ENCODE measurements around the gene MPPED1. TPM values are rescaled to one million over a fixed set of nuclear protein-coding genes. Genes with fewer than 3 reads are reported as not detected.

The MPPED1 gene
- total and polyA plus RNA-seq, 4 donors, result 14.3 to 23.3 (median 16.0) TPM

DNA sequence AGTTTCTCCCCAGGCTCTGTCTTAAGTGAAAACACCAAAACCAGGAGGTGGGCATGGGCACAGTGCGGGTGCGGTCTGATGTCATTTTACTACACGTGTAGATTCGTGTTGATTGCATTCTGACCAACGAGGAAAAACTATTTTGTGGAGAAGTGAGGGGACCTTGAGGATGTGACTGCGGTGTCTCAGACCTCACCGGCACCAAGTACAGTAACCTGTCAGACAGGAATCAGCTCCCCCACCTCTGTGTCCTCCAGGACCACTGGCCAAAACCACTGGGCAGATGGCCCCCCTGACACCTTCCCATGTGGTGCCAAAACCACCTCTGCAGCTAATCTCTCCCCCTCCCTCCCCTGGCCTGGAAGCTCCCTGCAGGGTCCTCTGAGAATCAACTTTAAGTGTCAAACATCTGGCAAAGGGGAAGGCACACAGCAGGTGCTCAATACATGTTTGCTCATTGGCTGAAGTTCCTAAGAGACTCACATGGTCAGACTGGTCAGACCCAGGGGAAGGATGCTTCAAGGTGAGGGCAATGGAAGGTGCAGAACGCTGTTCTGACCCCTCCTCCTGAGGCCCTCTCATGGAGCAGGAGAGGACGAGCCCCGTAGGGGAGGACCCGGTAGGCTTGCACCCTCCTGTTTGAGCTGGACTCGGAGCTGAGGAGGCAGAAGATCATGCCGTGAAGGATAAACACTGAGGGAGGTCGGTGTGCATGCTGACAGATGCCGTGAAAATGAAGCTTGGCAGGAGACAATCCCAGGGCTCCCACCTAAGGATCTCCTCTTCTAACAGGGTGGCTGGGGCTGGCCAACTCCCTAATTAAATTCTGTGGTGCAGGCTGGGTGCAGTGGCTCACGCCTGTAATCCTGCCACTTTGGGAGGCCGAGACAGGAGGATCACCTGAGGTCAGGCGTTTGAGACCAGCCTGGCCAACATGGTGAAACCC, 129.9 kb downstream of the MPPED1 start:
- H3K4me1 ChIP-seq (ENCODE audit: control insufficient read depth, insufficient read depth, low read length), result peaks cover 32% of the 10 kb centered on the region
- H3K27ac ChIP-seq (ENCODE audit: low read depth, low read length), result no peak overlapping the region
- H3K36me3 ChIP-seq (ENCODE audit: control insufficient read depth, insufficient read depth, low read length), result peaks cover 10% of the 10 kb centered on the region
- WGBS (ENCODE audit: insufficient coverage), result 88% methylated on average over 13 of the region's 18 CpGs
- peaks cover 4% of the 10 kb centered on the region for H3K9me3 ChIP-seq (ENCODE audit: control insufficient read depth, insufficient read depth, low read length)
- DNase-seq (ENCODE audit: low read depth in 4 of 6, low spot score in 6 of 6), result no peak
- no peak overlapping the region for H3K4me3 ChIP-seq (ENCODE audit: low read depth, low read length)
- no peaks in the 10 kb centered on the region for H3K27me3 ChIP-seq (ENCODE audit: control insufficient read depth, insufficient read depth, low read length)

DNA sequence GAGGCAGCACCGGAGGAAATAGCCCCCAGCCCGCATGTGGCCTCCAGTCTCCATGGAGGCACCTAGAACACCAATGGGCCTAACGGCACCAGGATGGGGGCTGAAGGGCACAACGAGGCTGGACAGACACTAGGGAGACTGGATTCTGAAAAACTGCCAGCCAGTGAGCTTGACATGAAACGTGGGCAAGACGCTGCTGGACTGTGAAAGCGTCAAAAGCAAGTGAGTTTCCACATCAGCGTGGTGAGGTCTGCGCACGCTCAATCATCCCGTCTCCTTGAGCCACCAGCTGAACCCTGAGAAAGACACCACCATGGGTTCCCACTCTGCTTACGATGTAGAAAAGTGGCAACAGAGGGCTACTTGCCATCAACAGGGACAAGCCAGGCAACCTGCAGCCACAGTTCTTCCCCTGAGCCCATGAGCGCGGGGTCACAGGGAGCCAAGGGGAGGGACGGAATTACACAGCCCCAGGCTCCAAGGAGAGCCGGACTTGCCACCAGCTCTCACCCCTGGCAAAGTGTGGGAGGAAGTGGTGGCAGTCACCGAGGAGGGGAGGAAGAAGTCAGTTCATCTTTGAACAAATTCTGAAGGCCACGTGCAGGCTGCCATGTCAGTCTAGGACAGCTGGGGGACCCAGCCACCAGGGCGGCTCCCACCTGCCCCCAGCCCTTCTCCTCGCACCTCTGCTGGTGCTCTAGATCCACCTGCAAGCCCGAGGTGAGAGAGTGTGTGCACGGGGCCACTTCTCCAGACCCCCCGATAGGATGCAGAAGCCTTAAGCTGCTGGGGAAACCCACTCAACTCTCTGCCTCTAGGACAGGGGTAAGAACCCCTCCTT, 131.1 kb downstream of the MPPED1 start:
- Histone ChIP-seq H3K4me1 (ENCODE audit: control insufficient read depth, insufficient read depth, low read length) (peaks cover 32% of the 10 kb centered on the region), H3K27me3 (ENCODE audit: control insufficient read depth, insufficient read depth, low read length) (no peaks in the 10 kb centered on the region), H3K27ac (ENCODE audit: low read depth, low read length) (no peak overlapping the region), H3K9me3 (ENCODE audit: control insufficient read depth, insufficient read depth, low read length) (no peaks in the 10 kb centered on the region), H3K4me3 (ENCODE audit: low read depth, low read length) (no peak overlapping the region), H3K36me3 (ENCODE audit: control insufficient read depth, insufficient read depth, low read length) (peaks cover 7% of the 10 kb centered on the region)
- 96% methylated on average over 22 of the region's 23 CpGs for WGBS (ENCODE audit: insufficient coverage)
- DNase-seq (ENCODE audit: low read depth in 4 of 6, low spot score in 6 of 6), result no peak

DNA sequence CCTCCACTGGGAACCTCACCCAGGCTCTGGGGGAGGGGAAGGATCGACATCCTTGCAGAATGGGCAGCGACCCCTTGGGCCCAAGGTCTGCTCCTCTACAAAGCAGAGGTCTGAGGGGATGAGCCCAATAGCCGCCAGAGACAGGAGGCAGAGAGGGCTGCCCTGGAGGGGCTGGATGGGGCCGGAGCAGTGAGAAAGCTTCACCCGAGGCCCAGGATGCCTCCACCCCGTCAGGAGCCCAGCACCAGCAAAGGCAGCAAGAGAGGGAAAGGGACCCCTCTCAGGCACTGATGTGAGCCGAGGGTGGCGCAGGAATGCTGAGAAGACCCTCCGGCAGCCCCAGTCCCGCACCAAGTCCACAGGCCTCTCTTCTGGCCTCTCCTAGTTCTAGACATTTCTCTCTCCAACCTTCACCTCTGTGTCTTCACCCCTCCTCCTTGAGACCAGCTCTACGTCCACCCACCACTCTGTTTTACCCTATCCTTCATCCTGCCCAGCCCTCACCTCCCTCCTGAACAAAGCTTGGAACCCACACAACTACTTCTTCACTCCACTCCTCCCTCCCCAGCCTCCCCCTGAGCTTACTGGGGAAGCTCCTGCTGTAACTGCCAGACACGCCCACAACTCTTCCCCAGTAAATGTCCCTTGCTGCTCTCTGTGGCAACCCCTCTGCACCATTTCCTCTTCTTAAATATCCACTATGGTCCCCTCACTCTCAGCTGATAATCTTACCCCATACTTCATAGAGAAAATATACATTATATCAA, 131.9 kb downstream of the MPPED1 start:
- WGBS (ENCODE audit: insufficient coverage), result 82% methylated on average over 11 of the region's 12 CpGs
- H3K9me3 ChIP-seq (ENCODE audit: control insufficient read depth, insufficient read depth, low read length), result no peaks in the 10 kb centered on the region
- H3K36me3 ChIP-seq (ENCODE audit: control insufficient read depth, insufficient read depth, low read length), result peaks cover 7% of the 10 kb centered on the region
- no peak overlapping the region for H3K27ac ChIP-seq (ENCODE audit: low read depth, low read length)
- H3K4me1 ChIP-seq (ENCODE audit: control insufficient read depth, insufficient read depth, low read length), result peaks cover 32% of the 10 kb centered on the region
- no peak overlapping the region for H3K4me3 ChIP-seq (ENCODE audit: low read depth, low read length)
- no peak for DNase-seq (ENCODE audit: low read depth in 4 of 6, low spot score in 6 of 6)
- H3K27me3 ChIP-seq (ENCODE audit: control insufficient read depth, insufficient read depth, low read length), result no peaks in the 10 kb centered on the region

DNA sequence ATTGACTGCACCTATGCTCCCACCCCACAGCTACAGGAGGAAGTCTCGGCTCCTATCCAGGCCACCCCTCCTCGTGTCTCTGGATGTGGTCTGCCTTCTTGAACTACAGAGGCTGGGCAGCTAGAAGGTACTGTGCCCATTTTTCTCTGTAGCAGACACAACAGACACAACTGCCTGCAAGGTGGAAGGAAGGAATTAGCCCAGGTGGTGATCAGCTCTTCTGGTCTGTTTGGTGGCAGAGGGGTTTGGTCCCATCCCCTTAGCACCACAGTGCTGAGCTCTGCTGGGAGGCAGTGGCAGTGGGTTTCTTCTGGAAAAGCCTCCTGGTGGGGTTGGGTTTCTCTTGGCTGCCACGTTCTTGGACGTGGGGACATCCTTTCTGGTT, 132.5 kb downstream of the MPPED1 start:
- H3K4me3 ChIP-seq (ENCODE audit: low read depth, low read length), result no peak overlapping the region
- H3K9me3 ChIP-seq (ENCODE audit: control insufficient read depth, insufficient read depth, low read length), result no peaks in the 10 kb centered on the region
- H3K4me1 ChIP-seq (ENCODE audit: control insufficient read depth, insufficient read depth, low read length), result peaks cover 32% of the 10 kb centered on the region
- WGBS (ENCODE audit: insufficient coverage), result 80% methylated on average over 2 of the region's 4 CpGs
- peaks cover 7% of the 10 kb centered on the region for H3K36me3 ChIP-seq (ENCODE audit: control insufficient read depth, insufficient read depth, low read length)
- no peak overlapping the region for H3K27ac ChIP-seq (ENCODE audit: low read depth, low read length)
- no peaks in the 10 kb centered on the region for H3K27me3 ChIP-seq (ENCODE audit: control insufficient read depth, insufficient read depth, low read length)
- no peak for DNase-seq (ENCODE audit: low read depth in 4 of 6, low spot score in 6 of 6)

DNA sequence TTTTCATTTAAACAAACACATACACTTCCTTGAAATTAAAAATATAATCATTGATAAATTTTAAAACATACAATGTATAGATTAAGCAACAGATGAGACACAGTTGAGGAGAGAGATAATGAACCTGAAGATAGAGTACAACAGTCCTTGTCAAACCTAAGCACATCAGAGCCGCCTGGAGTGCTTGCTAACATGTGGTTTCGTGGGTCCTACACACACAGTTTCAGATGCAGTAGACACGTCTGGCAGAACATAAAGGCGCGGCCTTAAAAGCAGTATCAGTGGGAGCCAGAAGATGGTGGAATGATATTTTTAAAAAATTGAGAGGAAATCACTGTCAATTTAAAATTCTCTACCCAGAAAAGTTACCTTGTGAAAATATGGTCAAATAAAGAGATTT, 134.4 kb downstream of the MPPED1 start:
- WGBS (ENCODE audit: insufficient coverage), result no CpG with 5 or more reads among the region's 5 CpGs
- H3K27me3 ChIP-seq (ENCODE audit: control insufficient read depth, insufficient read depth, low read length), result no peaks in the 10 kb centered on the region
- peaks cover 14% of the 10 kb centered on the region for H3K4me1 ChIP-seq (ENCODE audit: control insufficient read depth, insufficient read depth, low read length)
- no peaks in the 10 kb centered on the region for H3K9me3 ChIP-seq (ENCODE audit: control insufficient read depth, insufficient read depth, low read length)
- H3K4me3 ChIP-seq (ENCODE audit: low read depth, low read length), result no peak overlapping the region
- DNase-seq (ENCODE audit: low read depth in 4 of 6, low spot score in 6 of 6), result no peak
- no peaks in the 10 kb centered on the region for H3K36me3 ChIP-seq (ENCODE audit: control insufficient read depth, insufficient read depth, low read length)
- no peak overlapping the region for H3K27ac ChIP-seq (ENCODE audit: low read depth, low read length)

GRCh38 chr22:43550024-43550620, 138.3 kb downstream of the MPPED1 start:
- Histone ChIP-seq H3K9me3 (ENCODE audit: control insufficient read depth, insufficient read depth, low read length) (no peaks in the 10 kb centered on the region), H3K4me1 (ENCODE audit: control insufficient read depth, insufficient read depth, low read length) (no peaks in the 10 kb centered on the region), H3K4me3 (ENCODE audit: low read depth, low read length) (no peak overlapping the region), H3K27ac (ENCODE audit: low read depth, low read length) (no peak overlapping the region), H3K27me3 (ENCODE audit: control insufficient read depth, insufficient read depth, low read length) (no peaks in the 10 kb centered on the region), H3K36me3 (ENCODE audit: control insufficient read depth, insufficient read depth, low read length) (peaks cover 7% of the 10 kb centered on the region)
- DNase-seq (ENCODE audit: low read depth in 4 of 6, low spot score in 6 of 6), result no peak
- 61% methylated on average over 7 of the region's 14 CpGs for WGBS (ENCODE audit: insufficient coverage)

- WGBS (ENCODE audit: insufficient coverage), result 82% methylated on average over 5 of the region's 6 CpGs
- Histone ChIP-seq H3K27me3 (ENCODE audit: control insufficient read depth, insufficient read depth, low read length) (no peaks in the 10 kb centered on the region), H3K36me3 (ENCODE audit: control insufficient read depth, insufficient read depth, low read length) (peaks cover 7% of the 10 kb centered on the region), H3K4me3 (ENCODE audit: low read depth, low read length) (no peak overlapping the region), H3K27ac (ENCODE audit: low read depth, low read length) (no peak overlapping the region), H3K9me3 (ENCODE audit: control insufficient read depth, insufficient read depth, low read length) (no peaks in the 10 kb centered on the region), H3K4me1 (ENCODE audit: control insufficient read depth, insufficient read depth, low read length) (no peaks in the 10 kb centered on the region)
- DNase-seq (ENCODE audit: low read depth in 4 of 6, low spot score in 6 of 6), result no peak
Measured at GRCh38 chr22:43550672-43551071, 138.9 kb downstream of the MPPED1 start.

DNA sequence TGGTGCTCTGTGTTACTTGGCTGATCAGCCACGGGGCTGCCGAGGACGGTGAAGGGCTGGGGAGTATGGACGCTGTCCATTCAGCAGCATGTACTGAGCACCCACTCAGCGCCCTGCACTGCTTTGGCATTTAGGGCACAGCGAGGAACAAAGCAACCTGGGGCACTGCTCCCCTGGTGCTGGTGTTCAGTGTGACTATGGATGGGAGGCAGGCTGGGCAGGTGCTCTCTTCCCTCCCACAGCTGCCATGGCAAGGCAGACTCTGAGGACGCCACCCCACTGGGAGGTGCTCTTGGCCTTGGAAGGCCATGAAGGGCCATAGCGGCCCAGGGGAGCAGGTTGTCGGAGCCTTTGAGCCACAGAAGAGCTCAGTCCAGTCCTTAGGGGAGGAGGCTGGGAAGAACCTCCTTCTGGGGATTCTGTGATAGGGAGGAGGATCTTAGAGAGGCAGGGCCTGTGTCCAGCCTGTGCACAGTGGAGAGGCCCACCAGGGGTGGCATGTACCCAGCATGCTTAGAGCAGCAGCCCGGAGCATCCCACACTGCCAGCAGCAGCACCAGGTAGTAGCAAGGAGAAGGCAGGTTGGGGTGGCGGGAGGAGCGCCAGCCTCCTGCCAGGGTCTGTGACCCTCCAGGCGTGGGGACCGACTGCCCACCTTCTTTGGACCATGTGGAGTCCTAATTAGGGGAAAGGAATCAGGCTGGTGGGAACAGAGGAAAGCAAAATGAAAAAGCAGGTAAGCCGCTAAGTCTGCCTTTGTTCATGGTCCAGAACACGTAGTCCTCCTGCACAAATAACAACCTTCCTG, 141.8 kb downstream of the MPPED1 start:
- no peak for DNase-seq (ENCODE audit: low read depth in 4 of 6, low spot score in 6 of 6)

More for the DNA sequence above, 141.8 kb downstream of the MPPED1 start:
- Histone ChIP-seq H3K27me3 (ENCODE audit: control insufficient read depth, insufficient read depth, low read length) (no peaks in the 10 kb centered on the region), H3K9me3 (ENCODE audit: control insufficient read depth, insufficient read depth, low read length) (no peaks in the 10 kb centered on the region), H3K4me3 (ENCODE audit: low read depth, low read length) (no peak overlapping the region), H3K36me3 (ENCODE audit: control insufficient read depth, insufficient read depth, low read length) (peaks cover 7% of the 10 kb centered on the region), H3K27ac (ENCODE audit: low read depth, low read length) (no peak overlapping the region), H3K4me1 (ENCODE audit: control insufficient read depth, insufficient read depth, low read length) (no peaks in the 10 kb centered on the region)
- WGBS (ENCODE audit: insufficient coverage), result 92% methylated on average over 14 of the region's 16 CpGs

Measured in spinal cord (tissue), 10 donors.